Measurements from ENCODE around the gene DYSF.

Gene DYSF

GRCh38 chr2:71602581-71602980 lies 149.2 kb downstream of the DYSF start:
- DNase-seq (ENCODE audit: low read depth in 2 of 2) = no peak

GRCh38 chr2:71603311-71603811 lies 150.0 kb downstream of the DYSF start:
- DNase-seq (ENCODE audit: low read depth in 2 of 2) = no peak

GRCh38 chr2:71603851-71604725 lies 150.7 kb downstream of the DYSF start:
- no peak for DNase-seq (ENCODE audit: low read depth in 2 of 2)

- DNase-seq (ENCODE audit: low read depth in 2 of 2) = no peak
Measured at GRCh38 chr2:71604726-71605120, 151.4 kb downstream of the DYSF start.

- DNase-seq (ENCODE audit: low read depth in 2 of 2) = no peak
Measured at GRCh38 chr2:71605173-71605641, 151.8 kb downstream of the DYSF start.

GRCh38 chr2:71605781-71606241 lies 152.4 kb downstream of the DYSF start:
- no peak for DNase-seq (ENCODE audit: low read depth in 2 of 2)

GRCh38 chr2:71606244-71606643 lies 152.9 kb downstream of the DYSF start:
- DNase-seq (ENCODE audit: low read depth in 2 of 2) = no peak

- no peak for DNase-seq (ENCODE audit: low read depth in 2 of 2)
Measured at GRCh38 chr2:71607151-71607889, 154.0 kb downstream of the DYSF start.

GRCh38 chr2:71608034-71608433 lies 154.7 kb downstream of the DYSF start:
- DNase-seq (ENCODE audit: low read depth in 2 of 2) = no peak

- DNase-seq (ENCODE audit: low read depth in 2 of 2) = no peak
Measured at GRCh38 chr2:71608441-71608840, 155.1 kb downstream of the DYSF start.

GRCh38 chr2:71609029-71609428 lies 155.7 kb downstream of the DYSF start:
- no peak for DNase-seq (ENCODE audit: low read depth in 2 of 2)

- DNase-seq (ENCODE audit: low read depth in 2 of 2) = no peak
Measured at GRCh38 chr2:71609441-71609840, 156.1 kb downstream of the DYSF start.

- no peak for DNase-seq (ENCODE audit: low read depth in 2 of 2)
Measured at GRCh38 chr2:71609958-71610357, 156.6 kb downstream of the DYSF start.

- no peak for DNase-seq (ENCODE audit: low read depth in 2 of 2)
Measured at GRCh38 chr2:71610671-71611070, 157.3 kb downstream of the DYSF start.

GRCh38 chr2:71611247-71611646 lies 157.9 kb downstream of the DYSF start:
- DNase-seq (ENCODE audit: low read depth in 2 of 2) = no peak

- DNase-seq (ENCODE audit: low read depth in 2 of 2) = no peak
Measured at GRCh38 chr2:71611781-71612527, 158.6 kb downstream of the DYSF start.

GRCh38 chr2:71612581-71613402 lies 159.4 kb downstream of the DYSF start:
- DNase-seq (ENCODE audit: low read depth in 2 of 2) = no peak

GRCh38 chr2:71613403-71613952 lies 160.1 kb downstream of the DYSF start:
- DNase-seq (ENCODE audit: low read depth in 2 of 2) = no peak

GRCh38 chr2:71613953-71614925 lies 160.9 kb downstream of the DYSF start:
- DNase-seq (ENCODE audit: low read depth in 2 of 2) = no peak
